ENCODE measurements around the gene CCDC60. TPM values are rescaled to one million over a fixed set of nuclear protein-coding genes. Genes with fewer than 3 reads are reported as not detected.

The CCDC60 gene, protein sequence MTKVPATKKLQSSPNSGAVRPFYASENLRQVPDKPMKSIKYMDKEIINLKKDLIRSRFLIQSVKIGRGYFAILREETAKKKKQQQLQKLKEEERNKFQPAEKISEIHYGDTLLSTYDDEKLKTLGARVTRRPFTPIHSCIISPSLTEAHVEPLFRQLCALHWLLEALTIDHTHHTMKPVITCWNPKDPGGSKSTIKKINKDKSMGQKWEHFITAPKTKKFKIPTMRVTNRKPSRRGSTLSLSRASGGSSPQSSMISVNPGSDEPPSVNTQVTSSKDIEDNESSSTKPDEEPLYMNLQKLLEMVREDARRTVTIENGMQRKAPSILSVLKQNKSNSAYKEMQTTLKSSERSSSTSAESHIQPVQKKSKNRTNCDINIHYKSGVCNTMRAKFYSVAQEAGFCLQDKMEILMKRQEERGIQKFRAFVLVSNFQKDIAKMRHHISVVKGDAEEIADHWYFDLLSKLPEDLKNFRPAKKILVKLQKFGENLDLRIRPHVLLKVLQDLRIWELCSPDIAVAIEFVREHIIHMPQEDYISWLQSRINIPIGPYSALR
- not detected for total RNA-seq
- not detected for polyA plus RNA-seq (ENCODE audit: insufficient read depth, low read depth, low replicate concordance)
- long read RNA-seq, donor 1: 0 reads
- long read RNA-seq, donor 2: 0 reads
- long read RNA-seq, donor 3: 0 reads
- long read RNA-seq, donor 4: 0 reads
- long read RNA-seq, donor 5: 0 reads
- long read RNA-seq, donor 6: 0 reads
- long read RNA-seq, donor 7, partial matches to known transcripts: 0 of 2 reads
- long read RNA-seq, donor 7, other reads (novel, unspliced or antisense): 2 of 2 reads
- long read RNA-seq, donor 8: 0 reads
- long read RNA-seq, donor 9: 0 reads
- long read RNA-seq, donor 10: 0 reads

DNA sequence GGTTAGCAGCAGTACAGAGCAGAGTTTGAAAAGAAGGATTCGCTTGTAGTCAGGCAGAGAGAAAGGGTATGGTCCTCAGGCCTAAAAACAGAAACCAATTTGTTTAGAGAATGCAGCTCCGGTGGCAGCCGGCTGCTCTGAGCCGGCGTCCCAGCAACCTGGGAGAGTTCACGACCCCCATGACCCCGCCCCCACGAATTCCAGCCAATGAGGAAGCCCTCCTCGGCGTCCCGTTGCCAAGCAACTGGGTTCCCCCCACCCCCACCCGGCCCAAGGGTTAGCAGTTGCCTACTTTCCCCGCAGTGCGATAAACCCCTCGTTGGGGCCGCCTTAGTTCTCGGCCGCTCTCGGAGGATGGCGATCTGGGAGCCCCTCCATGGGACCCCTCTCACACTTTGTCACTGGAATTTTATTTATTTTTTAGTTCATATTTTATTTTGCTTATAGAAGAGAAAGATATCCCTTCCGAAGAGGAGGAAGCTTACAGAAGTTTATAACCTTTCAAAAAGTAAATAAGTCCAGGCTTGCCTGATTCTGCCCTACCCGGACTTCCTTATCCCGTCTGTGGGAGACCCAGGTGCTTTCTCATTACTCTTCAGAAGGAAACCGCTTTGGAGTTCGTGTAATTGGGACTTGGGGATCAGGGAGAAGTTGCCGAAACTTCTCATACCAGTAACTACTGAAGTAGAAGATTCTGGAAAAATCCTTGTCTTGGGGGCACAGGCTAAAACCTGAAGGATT, at the start of gene CCDC60:
TSS of gene CCDC60 (plus strand) at position 300 of the 741 bp plus-strand sequence. CDS start 448 bp downstream, outside the sequence.
- Histone ChIP-seq H3K9ac (ENCODE audit: low read length in 3 of 3) (no peak within 1 kb of the TSS), H3K4me3 (ENCODE audit: low read length in 3 of 3) (no peak within 1 kb of the TSS), H3K27ac (ENCODE audit: low read depth in 2 of 2, low read length in 2 of 2) (no peak within 1 kb of the TSS), H3K9me3 (ENCODE audit: control insufficient read depth in 2 of 3, insufficient read depth in 1 of 3, low read length in 3 of 3) (no peaks in the 10 kb centered on the region), H3K27me3 (ENCODE audit: control insufficient read depth, insufficient read depth, low read length) (no peaks in the 10 kb centered on the region), H3K4me1 (ENCODE audit: control insufficient read depth in 2 of 3, insufficient read depth in 2 of 3, low read depth in 1 of 3, low read length in 3 of 3) (no peaks in the 10 kb centered on the region), H3K36me3 (ENCODE audit: control insufficient read depth in 2 of 3, insufficient read depth in 3 of 3, low read length in 3 of 3) (no peaks in the 10 kb centered on the region)
- FAIRE-seq: no peak
- peak in 4 of 5 donors; percentile 24 to 58 (median 49) for DNase-seq
- intact Hi-C loops (cut with DNase I): no loop called here
- TF ChIP-seq, protein P1, sequence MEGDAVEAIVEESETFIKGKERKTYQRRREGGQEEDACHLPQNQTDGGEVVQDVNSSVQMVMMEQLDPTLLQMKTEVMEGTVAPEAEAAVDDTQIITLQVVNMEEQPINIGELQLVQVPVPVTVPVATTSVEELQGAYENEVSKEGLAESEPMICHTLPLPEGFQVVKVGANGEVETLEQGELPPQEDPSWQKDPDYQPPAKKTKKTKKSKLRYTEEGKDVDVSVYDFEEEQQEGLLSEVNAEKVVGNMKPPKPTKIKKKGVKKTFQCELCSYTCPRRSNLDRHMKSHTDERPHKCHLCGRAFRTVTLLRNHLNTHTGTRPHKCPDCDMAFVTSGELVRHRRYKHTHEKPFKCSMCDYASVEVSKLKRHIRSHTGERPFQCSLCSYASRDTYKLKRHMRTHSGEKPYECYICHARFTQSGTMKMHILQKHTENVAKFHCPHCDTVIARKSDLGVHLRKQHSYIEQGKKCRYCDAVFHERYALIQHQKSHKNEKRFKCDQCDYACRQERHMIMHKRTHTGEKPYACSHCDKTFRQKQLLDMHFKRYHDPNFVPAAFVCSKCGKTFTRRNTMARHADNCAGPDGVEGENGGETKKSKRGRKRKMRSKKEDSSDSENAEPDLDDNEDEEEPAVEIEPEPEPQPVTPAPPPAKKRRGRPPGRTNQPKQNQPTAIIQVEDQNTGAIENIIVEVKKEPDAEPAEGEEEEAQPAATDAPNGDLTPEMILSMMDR (IDR thresholded peaks at IDR 0.05; ENCODE audit: borderline replicate concordance, extremely low read depth, insufficient read depth): no peak

DNA sequence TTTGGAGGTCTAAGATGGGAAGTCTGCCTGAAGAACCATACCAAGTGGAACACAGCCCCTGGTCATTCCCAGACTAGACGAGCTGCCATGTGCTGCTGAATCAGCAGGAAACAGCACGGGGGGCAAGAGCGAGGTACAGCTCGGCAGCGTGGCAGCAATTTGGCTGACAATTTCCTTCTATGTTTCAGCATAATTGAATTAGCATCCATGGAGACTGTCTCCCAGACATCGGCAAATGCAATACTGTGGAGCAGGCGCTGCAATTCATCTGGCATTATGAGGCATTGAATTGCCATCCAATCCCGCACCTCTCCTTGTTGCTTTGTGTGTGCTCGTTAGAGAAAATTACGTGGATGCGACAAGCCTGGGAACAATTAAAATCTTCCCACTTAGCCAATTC, 46.0 kb upstream of the CCDC60 start:
- H3K4me1 ChIP-seq (ENCODE audit: control insufficient read depth in 2 of 3, insufficient read depth in 2 of 3, low read depth in 1 of 3, low read length in 3 of 3): no peaks in the 10 kb centered on the region
- no peaks in the 10 kb centered on the region for H3K36me3 ChIP-seq (ENCODE audit: control insufficient read depth in 2 of 3, insufficient read depth in 3 of 3, low read length in 3 of 3)
- DNase-seq: peak in 1 of 5 donors; percentile 56
- H3K27ac ChIP-seq (ENCODE audit: low read depth in 2 of 2, low read length in 2 of 2): no peak overlapping the region
- no peaks in the 10 kb centered on the region for H3K27me3 ChIP-seq (ENCODE audit: control insufficient read depth, insufficient read depth, low read length)
- H3K4me3 ChIP-seq (ENCODE audit: low read length in 3 of 3): no peak overlapping the region
- TF ChIP-seq, protein P1 (IDR thresholded peaks at IDR 0.05; ENCODE audit: borderline replicate concordance, extremely low read depth, insufficient read depth): no peak
- H3K9ac ChIP-seq (ENCODE audit: low read length in 3 of 3): no peak overlapping the region
- no peak for FAIRE-seq
- H3K9me3 ChIP-seq (ENCODE audit: control insufficient read depth in 2 of 3, insufficient read depth in 1 of 3, low read length in 3 of 3): no peaks in the 10 kb centered on the region
- intact Hi-C loops (cut with DNase I): no loop called here

DNA sequence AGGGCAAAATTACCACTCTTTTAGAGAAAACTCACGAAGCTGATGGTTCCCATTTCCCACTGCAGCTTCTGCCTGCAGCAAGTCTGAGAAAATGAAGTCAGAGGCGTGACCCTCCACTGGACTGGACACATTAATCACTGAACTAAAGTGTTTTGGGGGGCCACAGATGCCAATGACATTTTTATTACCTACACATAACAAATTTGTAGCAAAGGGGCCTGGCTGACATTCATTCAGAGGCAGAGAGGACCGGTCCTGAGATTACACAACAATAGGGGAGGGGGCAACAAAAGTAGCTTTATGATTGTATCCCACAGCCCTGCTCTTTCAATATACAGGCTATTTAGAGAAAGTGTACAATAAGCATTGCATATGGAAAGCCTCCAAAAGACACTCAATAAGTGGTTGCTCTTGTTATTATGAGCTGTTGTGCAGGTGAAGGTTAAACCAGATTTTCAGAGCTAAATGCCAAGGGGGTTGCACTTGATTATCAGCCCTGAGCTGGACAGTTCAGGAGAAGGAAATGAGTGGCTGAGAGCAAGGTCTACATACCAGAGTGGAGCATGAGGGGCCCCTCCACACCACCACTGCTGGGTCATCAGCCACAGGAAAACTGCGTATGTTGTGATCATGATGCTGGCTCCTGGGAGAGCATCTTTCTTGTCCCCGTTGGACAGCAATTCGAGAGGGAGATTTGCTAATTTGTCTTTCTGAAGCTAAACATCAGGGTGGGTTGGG, 41.5 kb upstream of the CCDC60 start:
- TF ChIP-seq, protein P1 (IDR thresholded peaks at IDR 0.05; ENCODE audit: borderline replicate concordance, extremely low read depth, insufficient read depth): no peak
- no peak overlapping the region for H3K4me3 ChIP-seq (ENCODE audit: low read length in 3 of 3)
- H3K36me3 ChIP-seq (ENCODE audit: control insufficient read depth in 2 of 3, insufficient read depth in 3 of 3, low read length in 3 of 3): no peaks in the 10 kb centered on the region
- FAIRE-seq (no peak), DNase-seq (peak in 3 of 5 donors; percentile 54 to 65 (median 62))
- no peak overlapping the region for H3K27ac ChIP-seq (ENCODE audit: low read depth in 2 of 2, low read length in 2 of 2)
- intact Hi-C loops (cut with DNase I): no loop called here
- no peak overlapping the region for H3K9ac ChIP-seq (ENCODE audit: low read length in 3 of 3)
- H3K4me1 ChIP-seq (ENCODE audit: control insufficient read depth in 2 of 3, insufficient read depth in 2 of 3, low read depth in 1 of 3, low read length in 3 of 3): no peaks in the 10 kb centered on the region
- no peaks in the 10 kb centered on the region for H3K9me3 ChIP-seq (ENCODE audit: control insufficient read depth in 2 of 3, insufficient read depth in 1 of 3, low read length in 3 of 3)
- H3K27me3 ChIP-seq (ENCODE audit: control insufficient read depth, insufficient read depth, low read length): no peaks in the 10 kb centered on the region

Measured in kidney (tissue), 22 donors.